GM19023 (cell line): Measurements from ENCODE around the gene CLCC1.

Source experiments
- ATAC-seq: cut with Tn5 transposase; IDR thresholded peaks from one replicate; pipeline ENCODE4 v1.9.1; 2021; ENCODE audit warnings: mild to moderate bottlenecking, moderate library complexity; ENCODE audit not compliant: unreplicated experiment

CLCC1 gene

GRCh38 chr1:108916788-108917187 is 46.5 kb downstream of the CLCC1 start:
- ATAC-seq: no peak
